Kidney (tissue), 14 donors: ENCODE measurements around the gene INPP5A. TPM values are rescaled to one million over a fixed set of nuclear protein-coding genes. Genes with fewer than 3 reads are reported as not detected.

Experiments used
- DNase-seq, 5 donors: peaks; one replicate each; pipeline ENCODE4 v3.0.0-alpha.2; 2013 to 2020
- FAIRE-seq: peaks from 2 replicates; lab custom pipeline; 2012; peaks lifted over from hg19 to GRCh38; lab: Jason Lieb, UNC
- H3K27ac ChIP-seq, 2 donors: one replicate each; pipeline ENCODE4 v1.7.0; 2013; ENCODE audit warnings: low read depth in 2 of 2, low read length in 2 of 2, inconsistent platforms in 1 of 2
- H3K27me3 ChIP-seq: one replicate; pipeline ENCODE4 v1.7.1; 2013; ENCODE audit warnings: low read length, inconsistent platforms; ENCODE audit not compliant: control insufficient read depth, insufficient read depth
- H3K36me3 ChIP-seq, 3 donors: one replicate each; pipeline versions ENCODE4 v1.7.0 to v1.7.1; 2013; ENCODE audit warnings: low read length in 3 of 3, control low read depth in 1 of 3, inconsistent platforms in 1 of 3; ENCODE audit not compliant: insufficient read depth in 3 of 3, control insufficient read depth in 2 of 3
- H3K4me1 ChIP-seq, 3 donors: one replicate each; pipeline versions ENCODE4 v1.7.0 to v1.7.1; 2013; ENCODE audit warnings: low read length in 3 of 3, inconsistent platforms in 1 of 3, low read depth in 1 of 3; ENCODE audit not compliant: control insufficient read depth in 2 of 3, insufficient read depth in 2 of 3
- H3K4me3 ChIP-seq, 3 donors: one replicate each; pipeline versions ENCODE4 v1.7.0 to v1.8.1; 2013; ENCODE audit warnings: low read length in 3 of 3, control low read depth in 1 of 3, inconsistent platforms in 1 of 3
- H3K9ac ChIP-seq, 3 donors: one replicate each; pipeline versions ENCODE4 v1.7.0 to v1.7.1; 2013; ENCODE audit warnings: low read length in 3 of 3, control low read depth in 1 of 3, inconsistent platforms in 1 of 3
- H3K9me3 ChIP-seq, 3 donors: one replicate each; pipeline versions ENCODE4 v1.7.0 to v1.7.1; 2013; ENCODE audit warnings: low read length in 3 of 3, control low read depth in 1 of 3, inconsistent platforms in 1 of 3; ENCODE audit not compliant: control insufficient read depth in 2 of 3, insufficient read depth in 1 of 3
- intact Hi-C: fragments of 100-400 bp; cut with DNase I; formaldehyde crosslinking; loops from one replicate; pipeline ENCODE4 v1.11.1; 2022
- polyA plus RNA-seq: library from polyadenylated mRNA; stranded (reverse); fragments of 350-450 nt; fragmentation: Illumina TruSeq; extraction: RNeasy Lipid Tissue Mini Kit (QIAGEN cat#74804); gene quantifications from one replicate; pipeline ENCODE4 v1.2.3, GENCODE V29; 2014; ENCODE audit warnings: low read depth, low replicate concordance; ENCODE audit not compliant: insufficient read depth
- total RNA-seq: library from RNA; stranded (reverse); fragmentation: NEBNext Ultra II Directional; extraction: Animal tissue kit (Norgen Biotek cat#: 25700); gene quantifications from one replicate; pipeline ENCODE4 v1.2.1, GENCODE V29; 2021
- TF ChIP-seq, protein P1 (sequence below): IDR thresholded peaks from 3 replicates; pipeline ENCODE4 v1.5.1; 2012; ENCODE audit warnings: mild to moderate bottlenecking, moderate library complexity, borderline replicate concordance; ENCODE audit not compliant: insufficient read depth; ENCODE audit errors: extremely low read depth
- donor health status: control.
- donor health status: control.
- donor health status: control.
- donor health status: control.
- donor health status: control.
- donor health status: DM: yes; HTN: yes; CAD: no.
- donor health status: Normal renal cell carcinoma (clear cell type).

INPP5A gene
- total and polyA plus RNA-seq, 2 donors from 2014 or later: 20.8 to 40.3 TPM

DNA sequence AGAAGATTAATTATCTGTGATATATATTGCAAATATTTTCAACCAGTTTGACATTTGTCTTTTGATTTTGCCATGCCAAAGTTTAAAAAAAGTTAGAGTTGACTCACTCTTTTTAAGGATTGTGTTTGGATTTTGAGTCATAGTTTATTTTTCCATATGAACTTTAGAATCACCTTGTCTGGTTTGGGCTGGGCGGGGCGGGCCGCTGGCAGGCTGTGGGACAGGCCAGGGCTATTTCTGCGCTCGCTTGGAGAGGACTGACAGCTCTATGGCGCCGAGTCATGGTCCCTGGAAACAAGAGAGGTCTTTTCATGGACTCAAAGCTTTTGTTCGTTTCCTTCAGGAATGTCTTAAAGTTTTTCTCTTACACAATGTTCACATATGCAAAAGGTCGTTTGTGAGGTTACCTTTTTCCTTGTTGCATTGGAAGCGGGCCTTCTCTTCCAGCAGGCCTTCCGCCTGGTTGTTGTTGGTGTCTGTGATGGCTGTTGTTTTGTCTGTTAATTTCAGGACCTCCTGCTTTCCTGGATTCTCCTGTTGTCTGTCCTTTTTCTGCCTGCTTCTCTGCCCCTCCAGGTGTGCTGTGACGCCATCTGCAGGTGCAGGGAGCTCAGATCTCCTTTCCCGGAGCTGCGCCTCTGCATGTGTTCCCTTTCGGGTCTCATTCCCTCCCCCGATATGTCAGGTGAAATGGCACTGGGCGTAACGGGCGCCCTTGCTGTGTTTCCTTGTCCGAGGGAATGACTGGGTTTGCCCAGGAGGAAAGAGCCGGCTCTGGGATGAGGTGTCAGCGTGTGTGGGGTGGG is 53.8 kb downstream of the INPP5A start:
- Histone ChIP-seq H3K4me3 (no peak overlapping the region), H3K36me3 (no peaks in the 10 kb centered on the region), H3K27ac (no peak overlapping the region), H3K27me3 (no peaks in the 10 kb centered on the region), H3K9me3 (no peaks in the 10 kb centered on the region), H3K4me1 (peaks cover 0 to 30% (median 18%) of the 10 kb centered on the region in 3 donors), H3K9ac (no peak overlapping the region)
- TF ChIP-seq, protein P1, sequence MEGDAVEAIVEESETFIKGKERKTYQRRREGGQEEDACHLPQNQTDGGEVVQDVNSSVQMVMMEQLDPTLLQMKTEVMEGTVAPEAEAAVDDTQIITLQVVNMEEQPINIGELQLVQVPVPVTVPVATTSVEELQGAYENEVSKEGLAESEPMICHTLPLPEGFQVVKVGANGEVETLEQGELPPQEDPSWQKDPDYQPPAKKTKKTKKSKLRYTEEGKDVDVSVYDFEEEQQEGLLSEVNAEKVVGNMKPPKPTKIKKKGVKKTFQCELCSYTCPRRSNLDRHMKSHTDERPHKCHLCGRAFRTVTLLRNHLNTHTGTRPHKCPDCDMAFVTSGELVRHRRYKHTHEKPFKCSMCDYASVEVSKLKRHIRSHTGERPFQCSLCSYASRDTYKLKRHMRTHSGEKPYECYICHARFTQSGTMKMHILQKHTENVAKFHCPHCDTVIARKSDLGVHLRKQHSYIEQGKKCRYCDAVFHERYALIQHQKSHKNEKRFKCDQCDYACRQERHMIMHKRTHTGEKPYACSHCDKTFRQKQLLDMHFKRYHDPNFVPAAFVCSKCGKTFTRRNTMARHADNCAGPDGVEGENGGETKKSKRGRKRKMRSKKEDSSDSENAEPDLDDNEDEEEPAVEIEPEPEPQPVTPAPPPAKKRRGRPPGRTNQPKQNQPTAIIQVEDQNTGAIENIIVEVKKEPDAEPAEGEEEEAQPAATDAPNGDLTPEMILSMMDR: no peak
- intact Hi-C loops: no loop called here
- DNase-seq: peak in 1 of 5 donors; percentile 60
- FAIRE-seq: no peak

DNA sequence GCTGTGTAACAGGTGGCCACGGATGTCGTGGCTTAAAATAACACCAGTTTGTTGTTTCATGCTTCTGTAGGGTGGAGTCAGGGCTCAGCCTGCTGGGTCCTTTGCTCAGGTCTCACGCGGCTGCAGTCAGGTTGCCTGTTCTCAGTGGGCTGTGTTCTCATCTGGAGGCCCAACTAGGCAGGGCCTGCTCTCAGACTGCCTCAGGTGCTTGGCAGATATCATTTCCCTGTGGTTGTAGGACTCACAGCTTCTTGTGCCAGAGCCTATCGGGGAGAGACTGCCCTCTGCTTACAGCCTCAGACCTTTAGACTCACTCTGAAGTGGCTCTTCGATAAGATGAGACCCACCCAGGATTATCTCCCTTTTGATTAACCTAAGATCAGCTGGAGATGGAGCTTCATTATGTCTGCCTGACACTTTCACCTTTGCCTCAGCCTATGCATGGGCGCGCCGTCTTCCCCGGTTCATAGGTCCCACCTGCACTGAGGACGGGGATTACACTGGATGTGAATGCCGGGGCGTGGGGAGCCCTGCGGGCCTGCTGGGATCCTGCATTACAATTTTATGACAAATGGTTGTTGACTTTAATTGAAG is 55.3 kb downstream of the INPP5A start:
- TF ChIP-seq, protein P1: no peak
- no peak for FAIRE-seq

DNA sequence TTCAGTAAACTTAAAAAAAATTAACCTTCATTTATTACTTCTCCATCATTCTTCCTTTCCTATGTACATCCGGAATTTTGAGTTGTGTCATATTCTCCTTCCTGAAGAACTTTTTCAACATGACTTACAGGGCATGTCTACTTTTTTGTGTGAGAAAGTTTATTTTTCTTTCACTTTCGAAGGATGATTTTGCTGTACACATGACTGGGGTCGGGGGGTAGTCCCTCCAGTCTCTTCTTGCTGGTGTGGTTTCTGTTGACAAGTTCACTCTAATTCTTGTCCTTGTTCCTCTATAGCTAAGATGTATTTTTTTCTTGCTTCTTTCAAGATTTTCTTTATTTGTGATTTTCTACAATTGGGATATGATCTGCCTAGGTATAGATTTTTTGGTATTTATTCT is 55.8 kb downstream of the INPP5A start:
- Histone ChIP-seq H3K4me3 (no peak overlapping the region), H3K27ac (no peak overlapping the region), H3K27me3 (no peaks in the 10 kb centered on the region), H3K4me1 (peaks cover 0 to 30% (median 11%) of the 10 kb centered on the region in 3 donors), H3K36me3 (no peaks in the 10 kb centered on the region), H3K9me3 (no peaks in the 10 kb centered on the region), H3K9ac (no peak overlapping the region)
- TF ChIP-seq, protein P1: no peak
- DNase-seq (no peak), FAIRE-seq (no peak)
- intact Hi-C loops: no loop called here

More for the DNA sequence above, 55.3 kb downstream of the INPP5A start:
- intact Hi-C loops: no loop called here
- peak in 1 of 5 donors; percentile 34 for DNase-seq
- H3K9ac ChIP-seq: no peak overlapping the region
- H3K27me3 ChIP-seq: no peaks in the 10 kb centered on the region
- no peaks in the 10 kb centered on the region for H3K9me3 ChIP-seq
- H3K4me1 ChIP-seq: peaks cover 0 to 34% (median 11%) of the 10 kb centered on the region in 3 donors
- H3K4me3 ChIP-seq: no peak overlapping the region
- no peak overlapping the region for H3K27ac ChIP-seq
- H3K36me3 ChIP-seq: no peaks in the 10 kb centered on the region
